A549 (cell line): Measurements from ENCODE around the gene OTUB2. TPM values are rescaled to one million over a fixed set of nuclear protein-coding genes. Genes with fewer than 3 reads are reported as not detected.
A peak's percentile ranks its signal among the peaks of the same experiment; 100 is the strongest.

Experiments
- ATAC-seq, 2 experiments: fragments of 200-7000 bp in 1 of 2; fragments of >200 bp in 1 of 2; cut with Nextera tagmentation in 1 of 2; cut with Tn5 transposase in 1 of 2; 3 replicates each; pipeline versions ENCODE4 v1.8.0 to v1.9.1; 2018 to 2020; ENCODE audit warnings: mild to moderate bottlenecking in 1 of 2, moderate library complexity in 1 of 2
- CTCF ChIA-PET: fragments of 300-600 bp; sonication (Branson Sonifier 250); formaldehyde crosslinking; extraction: SDS; loops from one replicate; lab custom pipeline; 2021; ENCODE audit warnings: antibody characterized with exemption, inconsistent platforms; lab: Yijun Ruan, JAX
- POLR2A ChIA-PET: fragments of 350-600 bp; formaldehyde crosslinking; extraction: SDS; loops from one replicate; lab custom pipeline; 2021; ENCODE audit warnings: antibody characterized with exemption, inconsistent platforms; lab: Yijun Ruan, JAX
- DNase-seq, 2 experiments: peaks; one replicate each; pipeline versions ENCODE4 v3.0.0 to v3.0.0-alpha.2; 2011 to 2016; ENCODE audit warnings: low read depth in 1 of 2, low spot score in 1 of 2
- FAIRE-seq: peaks from 2 replicates; lab custom pipeline; 2011; peaks lifted over from hg19 to GRCh38; lab: Jason Lieb, UNC
- H3K27ac ChIP-seq, 2 experiments: fragments of >200 bp; sonication (Bioruptor Twin); formaldehyde crosslinking; 3 replicates each; pipeline ENCODE4 v1.5.1; 2016 to 2017
- H3K4me1 ChIP-seq: fragments of >200 bp; sonication (Bioruptor Twin); formaldehyde crosslinking; 3 replicates; pipeline ENCODE4 v1.6.1; 2016
- H3K4me2 ChIP-seq: fragments of >200 bp; sonication (Bioruptor Twin); formaldehyde crosslinking; 3 replicates; pipeline ENCODE4 v1.6.1; 2016
- H3K4me3 ChIP-seq: fragments of >200 bp; sonication (Bioruptor Twin); formaldehyde crosslinking; 3 replicates; pipeline ENCODE4 v1.5.1; 2016
- H3K9me3 ChIP-seq: fragments of >200 bp; sonication (Bioruptor Twin); formaldehyde crosslinking; 3 replicates; pipeline ENCODE4 v1.6.1; 2016
- BHLHE40 ChIP-seq: IDR thresholded peaks from 2 replicates; pipeline ENCODE4 v1.6.1; 2012; ENCODE audit warnings: low read depth, low read length, inconsistent platforms
- CHD4 ChIP-seq: fragments of 200-600 bp; sonication (generic); IDR thresholded peaks from 2 replicates; pipeline ENCODE4 v1.6.1; 2016; ENCODE audit warnings: antibody characterized with exemption, mild to moderate bottlenecking, borderline replicate concordance
- E2F6 ChIP-seq: IDR thresholded peaks from 2 replicates; pipeline ENCODE4 v1.6.1; 2012; ENCODE audit warnings: low read depth, borderline replicate concordance
- ESRRA ChIP-seq: fragments of 150-350 bp; IDR thresholded peaks from 2 replicates; pipeline ENCODE4 v1.6.1; 2014; ENCODE audit warnings: mild to moderate bottlenecking, low read length, borderline replicate concordance
- FOSB ChIP-seq: fragments of 250-450 bp; sonication (Bioruptor Pico); IDR thresholded peaks from 2 replicates; pipeline ENCODE4 v1.5.0; 2020; ENCODE audit warnings: mild to moderate bottlenecking, moderate library complexity
- FOSL2 ChIP-seq, 2 experiments: fragments of 450-650 bp in 1 of 2; fragments of >200 bp in 1 of 2; sonication (Bioruptor Twin) in 1 of 2; formaldehyde crosslinking; IDR thresholded peaks; 2 replicates each; pipeline versions ENCODE4 v1.5.0 to v1.6.1; 2016 to 2020; ENCODE audit warnings: mild to moderate bottlenecking in 1 of 2, moderate library complexity in 1 of 2
- HOXA7 ChIP-seq: fragments of 250-450 bp; sonication (Bioruptor Pico); IDR thresholded peaks from 2 replicates; pipeline ENCODE4 v1.5.0; 2020; ENCODE audit warnings: mild to moderate bottlenecking, moderate library complexity
- HOXB13 ChIP-seq: fragments of 250-450 bp; sonication (Bioruptor Pico); IDR thresholded peaks from 2 replicates; pipeline ENCODE4 v1.5.0; 2020; ENCODE audit warnings: low read depth, mild to moderate bottlenecking, moderate library complexity
- HOXB5 ChIP-seq: fragments of 250-450 bp; sonication (Bioruptor Pico); IDR thresholded peaks from 2 replicates; pipeline ENCODE4 v1.5.0; 2020; ENCODE audit warnings: mild to moderate bottlenecking, moderate library complexity
- JUNB ChIP-seq: fragments of >200 bp; sonication (Bioruptor Twin); formaldehyde crosslinking; IDR thresholded peaks from 2 replicates; pipeline ENCODE4 v1.6.1; 2016
- MAFK ChIP-seq: fragments of 450-650 bp; IDR thresholded peaks from 2 replicates; pipeline ENCODE4 v1.6.1; 2014; ENCODE audit not compliant: partially characterized antibody
- NR3C1 ChIP-seq: fragments of >200 bp; sonication (Bioruptor Twin); formaldehyde crosslinking; IDR thresholded peaks from 3 replicates; pipeline ENCODE4 v1.6.1; 2017
- POLR2A ChIP-seq: IDR thresholded peaks from 2 replicates; pipeline ENCODE4 v1.6.1; 2012; ENCODE audit warnings: mild to moderate bottlenecking, low read length
- SMC3 ChIP-seq: fragments of >200 bp; sonication (Bioruptor Twin); formaldehyde crosslinking; IDR thresholded peaks from 3 replicates; pipeline ENCODE4 v1.6.1; 2018; ENCODE audit warnings: inconsistent platforms
- ZC3H11A ChIP-seq: fragments of 450-650 bp; IDR thresholded peaks from 2 replicates; pipeline ENCODE4 v1.6.1; 2014; ENCODE audit warnings: antibody characterized with exemption, mild to moderate bottlenecking
- ZNF302 ChIP-seq: fragments of 250-450 bp; sonication (Bioruptor Pico); IDR thresholded peaks from 2 replicates; pipeline ENCODE4 v1.9.0; 2021; ENCODE audit warnings: inconsistent platforms, mild to moderate bottlenecking, moderate library complexity
- WGBS: methylation state at CpG from one replicate; pipeline ENCODE4 v1.1.6; 2017; ENCODE audit errors: missing lambda C conversion rate; 5-methylcytosine and 5-hydroxymethylcytosine counted together
- polyA plus RNA-seq, 4 experiments: library from polyadenylated mRNA; depleted of rRNA in 3 of 4; stranded (reverse); fragments of >200 nt; fragmentation: RNase III in 1 of 4; extraction: RNeasy Plus Mini Kit Qiagen cat#74134 plus additional on column Dnase treatment in 1 of 4; gene quantifications; 2 replicates in 3 of 4; 3 replicates in 1 of 4; pipeline ENCODE4 v1.2.3, GENCODE V29; 2011 to 2017
- TF ChIP-seq, protein P1 (sequence below): fragments of 450-650 bp; IDR thresholded peaks from 2 replicates; pipeline ENCODE4 v1.6.1; 2014; ENCODE audit warnings: antibody characterized with exemption
- TF ChIP-seq, protein P2 (sequence below): fragments of 250-450 bp; sonication (Bioruptor Pico); IDR thresholded peaks from 2 replicates; pipeline ENCODE4 v1.5.0; 2021; ENCODE audit warnings: mild to moderate bottlenecking, moderate library complexity, borderline replicate concordance
- TF ChIP-seq, protein P3 (sequence below): fragments of >200 bp; sonication (Bioruptor Twin); formaldehyde crosslinking; IDR thresholded peaks from 3 replicates; pipeline ENCODE4 v1.6.1; 2016

OTUB2 gene
- polyA plus RNA-seq, 2 of the 4 experiments (the other 2 are of a cell fraction), result 1.2 to 2.5 TPM

- no peak for FAIRE-seq
- H3K4me2 ChIP-seq, result no peak overlapping the region
- DNase-seq, result no peak
- POLR2A ChIA-PET, result no interaction called here
- H3K4me3 ChIP-seq, result no peak overlapping the region
- TF ChIP-seq MAFK (no peak), BHLHE40 (no peak), ZC3H11A (no peak)
- CTCF ChIA-PET, result interaction anchor here (0.8 to 8.9 kb wide), 7 partner anchors 11 to 114 kb away, joined by 3 to 66 read pairs (median 6); no protein-coding TSS in a partner anchor
- peaks cover 10% of the 10 kb centered on the region; the same call in 2 of the 3 replicates for H3K4me1 ChIP-seq
- H3K27ac ChIP-seq, result no peak overlapping the region
- WGBS, result 65% methylated on average over 10 of the region's 10 CpGs
- no peaks in the 10 kb centered on the region for H3K9me3 ChIP-seq
- no peak for ATAC-seq
Measured at GRCh38 chr14:94022532-94023411, 3.4 kb upstream of the OTUB2 start.

- FAIRE-seq (no peak), ATAC-seq (no peak), DNase-seq (no peak)
- Histone ChIP-seq H3K4me1 (peaks cover 10% of the 10 kb centered on the region; the same call in 2 of the 3 replicates), H3K4me2 (no peak overlapping the region), H3K9me3 (no peaks in the 10 kb centered on the region), H3K27ac (no peak overlapping the region), H3K4me3 (no peak overlapping the region)
- CTCF ChIA-PET, result interaction anchor here (1.0 to 8.9 kb wide), 6 partner anchors 9 to 112 kb away, joined by 3 to 66 read pairs (median 6); partner anchors contain the start of gene CCDC197
- TF ChIP-seq HOXA7 (CRISPR knock-in tag) (no peak), HOXB5 (CRISPR knock-in tag) (no peak), ESRRA (no peak), POLR2A (no peak), MAFK (no peak), ZNF302 (CRISPR knock-in tag) (no peak), FOSL2 (IDR thresholded peaks at IDR 0.05) (no peak), FOSL2 (CRISPR knock-in tag; IDR thresholded peaks at IDR 0.05) (no peak), HOXB13 (CRISPR knock-in tag) (no peak), NR3C1 (no peak), JUNB (no peak), FOSB (CRISPR knock-in tag) (no peak), CHD4 (no peak)
- TF ChIP-seq, protein P1, sequence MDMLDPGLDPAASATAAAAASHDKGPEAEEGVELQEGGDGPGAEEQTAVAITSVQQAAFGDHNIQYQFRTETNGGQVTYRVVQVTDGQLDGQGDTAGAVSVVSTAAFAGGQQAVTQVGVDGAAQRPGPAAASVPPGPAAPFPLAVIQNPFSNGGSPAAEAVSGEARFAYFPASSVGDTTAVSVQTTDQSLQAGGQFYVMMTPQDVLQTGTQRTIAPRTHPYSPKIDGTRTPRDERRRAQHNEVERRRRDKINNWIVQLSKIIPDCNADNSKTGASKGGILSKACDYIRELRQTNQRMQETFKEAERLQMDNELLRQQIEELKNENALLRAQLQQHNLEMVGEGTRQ, result no peak
- TF ChIP-seq, protein P2, sequence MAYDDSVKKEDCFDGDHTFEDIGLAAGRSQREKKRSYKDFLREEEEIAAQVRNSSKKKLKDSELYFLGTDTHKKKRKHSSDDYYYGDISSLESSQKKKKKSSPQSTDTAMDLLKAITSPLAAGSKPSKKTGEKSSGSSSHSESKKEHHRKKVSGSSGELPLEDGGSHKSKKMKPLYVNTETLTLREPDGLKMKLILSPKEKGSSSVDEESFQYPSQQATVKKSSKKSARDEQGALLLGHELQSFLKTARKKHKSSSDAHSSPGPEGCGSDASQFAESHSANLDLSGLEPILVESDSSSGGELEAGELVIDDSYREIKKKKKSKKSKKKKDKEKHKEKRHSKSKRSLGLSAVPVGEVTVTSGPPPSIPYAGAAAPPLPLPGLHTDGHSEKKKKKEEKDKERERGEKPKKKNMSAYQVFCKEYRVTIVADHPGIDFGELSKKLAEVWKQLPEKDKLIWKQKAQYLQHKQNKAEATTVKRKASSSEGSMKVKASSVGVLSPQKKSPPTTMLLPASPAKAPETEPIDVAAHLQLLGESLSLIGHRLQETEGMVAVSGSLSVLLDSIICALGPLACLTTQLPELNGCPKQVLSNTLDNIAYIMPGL, result no peak
- 74% methylated on average over 2 of the region's 2 CpGs for WGBS
- POLR2A ChIA-PET, result no interaction called here
Measured at GRCh38 chr14:94024549-94024948, 1.6 kb upstream of the OTUB2 start.

DNA sequence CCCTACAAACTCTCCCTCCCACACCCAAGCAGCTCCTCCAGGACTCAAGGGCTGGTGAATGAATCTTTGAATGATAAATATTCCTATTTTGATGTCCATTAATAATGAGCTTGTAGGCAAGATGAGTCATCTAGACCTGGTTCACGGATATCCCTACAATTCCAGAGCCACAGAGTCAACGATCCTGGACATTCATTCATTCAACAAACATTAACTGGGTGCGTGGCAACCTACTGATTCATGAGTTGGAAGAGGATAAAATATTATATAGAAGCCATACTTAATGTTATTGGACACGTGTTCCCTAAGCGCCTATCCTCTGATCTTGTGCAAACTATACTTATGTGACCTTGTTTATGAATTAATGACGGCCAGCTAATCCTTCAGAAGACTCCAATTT is 420 bp upstream of the OTUB2 start:
- WGBS, result 8% methylated on average over 6 of the region's 6 CpGs
- CTCF ChIA-PET, result interaction anchor here (1.1 to 1.5 kb wide), 7 partner anchors 11 to 111 kb away, joined by 3 to 6 read pairs (median 3); no protein-coding TSS in a partner anchor
- H3K9me3 ChIP-seq, result no peaks in the 10 kb centered on the region
- H3K4me2 ChIP-seq, result peak overlapping the region; percentile 82
- H3K4me3 ChIP-seq, result peak overlapping the region; percentile 70
- FAIRE-seq, result no peak
- no peak for TF ChIP-seq FOSL2 (IDR thresholded peaks at IDR 0.05)
- TF ChIP-seq FOSL2 (CRISPR knock-in tag; IDR thresholded peaks at IDR 0.05), result peak; percentile 69
- TF ChIP-seq, protein P3, sequence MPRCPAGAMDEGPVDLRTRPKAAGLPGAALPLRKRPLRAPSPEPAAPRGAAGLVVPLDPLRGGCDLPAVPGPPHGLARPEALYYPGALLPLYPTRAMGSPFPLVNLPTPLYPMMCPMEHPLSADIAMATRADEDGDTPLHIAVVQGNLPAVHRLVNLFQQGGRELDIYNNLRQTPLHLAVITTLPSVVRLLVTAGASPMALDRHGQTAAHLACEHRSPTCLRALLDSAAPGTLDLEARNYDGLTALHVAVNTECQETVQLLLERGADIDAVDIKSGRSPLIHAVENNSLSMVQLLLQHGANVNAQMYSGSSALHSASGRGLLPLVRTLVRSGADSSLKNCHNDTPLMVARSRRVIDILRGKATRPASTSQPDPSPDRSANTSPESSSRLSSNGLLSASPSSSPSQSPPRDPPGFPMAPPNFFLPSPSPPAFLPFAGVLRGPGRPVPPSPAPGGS, result no peak
- TF ChIP-seq E2F6, result 0 out of 2 replicates have a peak, but pooled peaks have one; percentile 3
- TF ChIP-seq SMC3, result no peak
- TF ChIP-seq, all 56 proteins: peak for 2
- Histone ChIP-seq H3K4me1 (peaks cover 10% of the 10 kb centered on the region; the same call in 2 of the 3 replicates), H3K27ac (peak overlapping the region; percentile 57 to 95)
- DNase-seq (no peak), ATAC-seq (peak; percentile 22 to 41)
- POLR2A ChIA-PET, result interaction anchor here (0.8 kb wide), 1 partner anchor 11 kb away, joined by 3 read pairs; no protein-coding TSS in a partner anchor
